ENCODE measurements around the gene SLC29A3.

Gene SLC29A3

GRCh38 chr10:71330789-71331404, 11.8 kb downstream of the SLC29A3 start:
- Histone ChIP-seq H3K4me1 (ENCODE audit: control insufficient read depth, insufficient read depth, low read length) (no peaks in the 10 kb centered on the region), H3K27me3 (replicated peaks; ENCODE audit: control insufficient read depth, insufficient read depth, low read length) (no peaks in the 10 kb centered on the region)

GRCh38 chr10:71331736-71332135, 12.7 kb downstream of the SLC29A3 start:
- H3K9ac ChIP-seq (ENCODE audit: low read length), result no peak overlapping the region
- no peaks in the 10 kb centered on the region for H3K9me3 ChIP-seq (ENCODE audit: control insufficient read depth, low read length)
- DNase-seq (ENCODE audit: low read depth), result no peak
- H3K27me3 ChIP-seq (replicated peaks; ENCODE audit: control insufficient read depth, insufficient read depth, low read length), result no peaks in the 10 kb centered on the region
- no peaks in the 10 kb centered on the region for H3K36me3 ChIP-seq (ENCODE audit: control insufficient read depth, insufficient read depth, low read length, severe bottlenecking)
- H3K4me1 ChIP-seq (ENCODE audit: control insufficient read depth, insufficient read depth, low read length), result no peaks in the 10 kb centered on the region
- H3K4me3 ChIP-seq (ENCODE audit: low read length), result no peak overlapping the region

More at GRCh38 chr10:71330789-71331404, 11.8 kb downstream of the SLC29A3 start:
- H3K4me3 ChIP-seq (ENCODE audit: low read length), result no peak overlapping the region
- DNase-seq (ENCODE audit: low read depth), result no peak
- no peaks in the 10 kb centered on the region for H3K36me3 ChIP-seq (ENCODE audit: control insufficient read depth, insufficient read depth, low read length, severe bottlenecking)
- no peak overlapping the region for H3K9ac ChIP-seq (ENCODE audit: low read length)
- no peaks in the 10 kb centered on the region for H3K9me3 ChIP-seq (ENCODE audit: control insufficient read depth, low read length)

GRCh38 chr10:71332466-71332865, 13.4 kb downstream of the SLC29A3 start:
- Histone ChIP-seq H3K4me1 (ENCODE audit: control insufficient read depth, insufficient read depth, low read length) (no peaks in the 10 kb centered on the region), H3K4me3 (ENCODE audit: low read length) (no peak overlapping the region), H3K9me3 (ENCODE audit: control insufficient read depth, low read length) (no peaks in the 10 kb centered on the region), H3K36me3 (ENCODE audit: control insufficient read depth, insufficient read depth, low read length, severe bottlenecking) (no peaks in the 10 kb centered on the region), H3K27me3 (replicated peaks; ENCODE audit: control insufficient read depth, insufficient read depth, low read length) (no peaks in the 10 kb centered on the region), H3K9ac (ENCODE audit: low read length) (no peak overlapping the region)
- DNase-seq (ENCODE audit: low read depth), result no peak

- H3K9me3 ChIP-seq (ENCODE audit: control insufficient read depth, low read length), result no peaks in the 10 kb centered on the region
- DNase-seq (ENCODE audit: low read depth), result no peak
- H3K27me3 ChIP-seq (replicated peaks; ENCODE audit: control insufficient read depth, insufficient read depth, low read length), result no peaks in the 10 kb centered on the region
- no peaks in the 10 kb centered on the region for H3K4me1 ChIP-seq (ENCODE audit: control insufficient read depth, insufficient read depth, low read length)
- no peak overlapping the region for H3K9ac ChIP-seq (ENCODE audit: low read length)
- no peak overlapping the region for H3K4me3 ChIP-seq (ENCODE audit: low read length)
- no peaks in the 10 kb centered on the region for H3K36me3 ChIP-seq (ENCODE audit: control insufficient read depth, insufficient read depth, low read length, severe bottlenecking)
Measured at GRCh38 chr10:71333129-71333887, 14.2 kb downstream of the SLC29A3 start.

- Histone ChIP-seq H3K4me3 (ENCODE audit: low read length) (no peak overlapping the region), H3K9ac (ENCODE audit: low read length) (no peak overlapping the region), H3K4me1 (ENCODE audit: control insufficient read depth, insufficient read depth, low read length) (no peaks in the 10 kb centered on the region), H3K27me3 (replicated peaks; ENCODE audit: control insufficient read depth, insufficient read depth, low read length) (no peaks in the 10 kb centered on the region), H3K36me3 (ENCODE audit: control insufficient read depth, insufficient read depth, low read length, severe bottlenecking) (peaks cover 4% of the 10 kb centered on the region), H3K9me3 (ENCODE audit: control insufficient read depth, low read length) (no peaks in the 10 kb centered on the region)
- DNase-seq (ENCODE audit: low read depth), result no peak
Measured at GRCh38 chr10:71334221-71334791, 15.2 kb downstream of the SLC29A3 start.

- peaks cover 4% of the 10 kb centered on the region for H3K36me3 ChIP-seq (ENCODE audit: control insufficient read depth, insufficient read depth, low read length, severe bottlenecking)
- H3K27me3 ChIP-seq (replicated peaks; ENCODE audit: control insufficient read depth, insufficient read depth, low read length), result no peaks in the 10 kb centered on the region
- no peak for DNase-seq (ENCODE audit: low read depth)
- no peak overlapping the region for H3K9ac ChIP-seq (ENCODE audit: low read length)
- H3K4me3 ChIP-seq (ENCODE audit: low read length), result no peak overlapping the region
- H3K9me3 ChIP-seq (ENCODE audit: control insufficient read depth, low read length), result no peaks in the 10 kb centered on the region
- H3K4me1 ChIP-seq (ENCODE audit: control insufficient read depth, insufficient read depth, low read length), result no peaks in the 10 kb centered on the region
Measured at GRCh38 chr10:71335173-71335708, 16.2 kb downstream of the SLC29A3 start.

- Histone ChIP-seq H3K9ac (ENCODE audit: low read length) (no peak overlapping the region), H3K36me3 (ENCODE audit: control insufficient read depth, insufficient read depth, low read length, severe bottlenecking) (peaks cover 4% of the 10 kb centered on the region), H3K9me3 (ENCODE audit: control insufficient read depth, low read length) (no peaks in the 10 kb centered on the region), H3K27me3 (replicated peaks; ENCODE audit: control insufficient read depth, insufficient read depth, low read length) (no peaks in the 10 kb centered on the region), H3K4me3 (ENCODE audit: low read length) (no peak overlapping the region), H3K4me1 (ENCODE audit: control insufficient read depth, insufficient read depth, low read length) (no peaks in the 10 kb centered on the region)
- DNase-seq (ENCODE audit: low read depth), result no peak
Measured at GRCh38 chr10:71336632-71337031, 17.6 kb downstream of the SLC29A3 start.

GRCh38 chr10:71337219-71337701, 18.2 kb downstream of the SLC29A3 start:
- Histone ChIP-seq H3K9me3 (ENCODE audit: control insufficient read depth, low read length) (no peaks in the 10 kb centered on the region), H3K9ac (ENCODE audit: low read length) (no peak overlapping the region), H3K4me1 (ENCODE audit: control insufficient read depth, insufficient read depth, low read length) (no peaks in the 10 kb centered on the region), H3K27me3 (replicated peaks; ENCODE audit: control insufficient read depth, insufficient read depth, low read length) (no peaks in the 10 kb centered on the region), H3K4me3 (ENCODE audit: low read length) (no peak overlapping the region), H3K36me3 (ENCODE audit: control insufficient read depth, insufficient read depth, low read length, severe bottlenecking) (peaks cover 4% of the 10 kb centered on the region)
- DNase-seq (ENCODE audit: low read depth), result no peak

GRCh38 chr10:71338728-71339495, 19.9 kb downstream of the SLC29A3 start:
- H3K4me3 ChIP-seq (ENCODE audit: low read length), result no peak overlapping the region
- H3K4me1 ChIP-seq (ENCODE audit: control insufficient read depth, insufficient read depth, low read length), result peaks cover 6% of the 10 kb centered on the region
- no peak for DNase-seq (ENCODE audit: low read depth)
- no peak overlapping the region for H3K9ac ChIP-seq (ENCODE audit: low read length)
- H3K36me3 ChIP-seq (ENCODE audit: control insufficient read depth, insufficient read depth, low read length, severe bottlenecking), result peaks cover 4% of the 10 kb centered on the region
- H3K27me3 ChIP-seq (replicated peaks; ENCODE audit: control insufficient read depth, insufficient read depth, low read length), result no peaks in the 10 kb centered on the region
- no peaks in the 10 kb centered on the region for H3K9me3 ChIP-seq (ENCODE audit: control insufficient read depth, low read length)

- H3K36me3 ChIP-seq (ENCODE audit: control insufficient read depth, insufficient read depth, low read length, severe bottlenecking), result peaks cover 4% of the 10 kb centered on the region
- no peak overlapping the region for H3K9ac ChIP-seq (ENCODE audit: low read length)
- no peak overlapping the region for H3K4me3 ChIP-seq (ENCODE audit: low read length)
- no peaks in the 10 kb centered on the region for H3K27me3 ChIP-seq (replicated peaks; ENCODE audit: control insufficient read depth, insufficient read depth, low read length)
- no peaks in the 10 kb centered on the region for H3K9me3 ChIP-seq (ENCODE audit: control insufficient read depth, low read length)
- no peak for DNase-seq (ENCODE audit: low read depth)
- peaks cover 6% of the 10 kb centered on the region for H3K4me1 ChIP-seq (ENCODE audit: control insufficient read depth, insufficient read depth, low read length)
Measured at GRCh38 chr10:71339796-71340589, 20.9 kb downstream of the SLC29A3 start.
